ENCODE measurements around the gene UIMC1. TPM values are rescaled to one million over a fixed set of nuclear protein-coding genes. Genes with fewer than 3 reads are reported as not detected.

UIMC1 gene
- total RNA-seq, 4 donors from 2014 or later: 10.4 to 24.3 (median 20.2) TPM

DNA sequence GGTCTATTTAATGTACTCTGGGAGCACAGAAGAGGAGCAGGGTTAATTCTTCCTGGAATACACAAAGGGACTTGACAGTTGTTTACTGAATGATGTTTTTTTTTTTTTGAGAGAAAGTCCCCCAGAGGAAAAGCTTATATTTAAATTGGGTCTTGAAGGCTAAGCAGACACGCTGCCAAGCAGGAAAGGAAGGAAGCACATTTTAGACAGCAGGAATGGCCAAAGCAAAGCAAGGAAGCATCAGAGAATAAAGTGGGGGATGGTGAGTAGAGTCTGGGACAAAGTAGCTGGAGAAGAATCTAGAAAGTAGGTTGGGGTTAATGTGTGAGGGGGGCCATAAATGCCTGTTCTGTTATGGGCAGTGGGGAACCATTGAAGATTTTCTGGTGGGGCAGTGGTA is 37.4 kb upstream of the UIMC1 start:
- Histone ChIP-seq H3K27me3 (no peaks in the 10 kb centered on the region), H3K36me3 (peaks cover 0 to 64% of the 10 kb centered on the region in 2 donors), H3K27ac (no peak overlapping the region), H3K4me1 (no peaks in the 10 kb centered on the region), H3K9me3 (no peaks in the 10 kb centered on the region), H3K4me3 (no peak overlapping the region)
- in situ Hi-C loops (cut with MboI; ENCODE audit: low sequenced_read_pairs in 4 of 4) (no loop called here), intact Hi-C loops (cut with DNase I; ENCODE audit: low total_unique reads) (no loop called here)
- ATAC-seq: no peak
- no peak for TF ChIP-seq POLR2A (IDR thresholded peaks at IDR 0.05)
- TF ChIP-seq, protein P1, sequence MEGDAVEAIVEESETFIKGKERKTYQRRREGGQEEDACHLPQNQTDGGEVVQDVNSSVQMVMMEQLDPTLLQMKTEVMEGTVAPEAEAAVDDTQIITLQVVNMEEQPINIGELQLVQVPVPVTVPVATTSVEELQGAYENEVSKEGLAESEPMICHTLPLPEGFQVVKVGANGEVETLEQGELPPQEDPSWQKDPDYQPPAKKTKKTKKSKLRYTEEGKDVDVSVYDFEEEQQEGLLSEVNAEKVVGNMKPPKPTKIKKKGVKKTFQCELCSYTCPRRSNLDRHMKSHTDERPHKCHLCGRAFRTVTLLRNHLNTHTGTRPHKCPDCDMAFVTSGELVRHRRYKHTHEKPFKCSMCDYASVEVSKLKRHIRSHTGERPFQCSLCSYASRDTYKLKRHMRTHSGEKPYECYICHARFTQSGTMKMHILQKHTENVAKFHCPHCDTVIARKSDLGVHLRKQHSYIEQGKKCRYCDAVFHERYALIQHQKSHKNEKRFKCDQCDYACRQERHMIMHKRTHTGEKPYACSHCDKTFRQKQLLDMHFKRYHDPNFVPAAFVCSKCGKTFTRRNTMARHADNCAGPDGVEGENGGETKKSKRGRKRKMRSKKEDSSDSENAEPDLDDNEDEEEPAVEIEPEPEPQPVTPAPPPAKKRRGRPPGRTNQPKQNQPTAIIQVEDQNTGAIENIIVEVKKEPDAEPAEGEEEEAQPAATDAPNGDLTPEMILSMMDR (IDR thresholded peaks at IDR 0.05 in 4 of 5, conservative IDR thresholded peaks at IDR 0.05 in 1 of 5): no peak
- DNase-seq: no peak

DNA sequence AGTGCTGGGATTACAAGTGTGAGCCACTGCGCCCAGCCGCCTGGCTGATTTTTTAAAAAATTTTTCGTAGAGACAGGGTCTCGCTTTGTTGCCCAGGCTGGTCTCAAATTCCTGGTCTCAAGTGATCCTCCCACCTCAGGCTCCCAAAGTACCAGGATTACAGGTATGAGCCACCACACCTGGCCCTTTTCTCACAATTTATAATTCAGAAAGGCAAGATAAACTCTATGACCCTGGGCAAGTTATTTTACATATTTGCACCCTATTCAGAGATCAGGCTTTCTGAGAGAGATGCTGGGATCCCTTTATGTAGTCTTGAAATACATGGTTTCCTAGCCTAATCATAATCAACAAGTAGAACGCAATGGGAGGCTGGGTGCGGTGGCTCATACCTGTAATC is 36.5 kb upstream of the UIMC1 start:
- Histone ChIP-seq H3K4me1 (no peaks in the 10 kb centered on the region), H3K27me3 (no peaks in the 10 kb centered on the region), H3K27ac (no peak overlapping the region), H3K9me3 (no peaks in the 10 kb centered on the region), H3K36me3 (peaks cover 0 to 56% of the 10 kb centered on the region in 2 donors), H3K4me3 (no peak overlapping the region)
- in situ Hi-C loops (cut with MboI; ENCODE audit: low sequenced_read_pairs in 4 of 4): no loop called here
- DNase-seq: no peak
- intact Hi-C loops (cut with DNase I; ENCODE audit: low total_unique reads): no loop called here
- TF ChIP-seq, protein P1 (IDR thresholded peaks at IDR 0.05 in 4 of 5, conservative IDR thresholded peaks at IDR 0.05 in 1 of 5): no peak
- TF ChIP-seq POLR2A (IDR thresholded peaks at IDR 0.05): no peak
- ATAC-seq: no peak

GRCh38 chr5:177041936-177042335 is 35.4 kb upstream of the UIMC1 start:
- ATAC-seq: no peak
- in situ Hi-C loops (cut with MboI; ENCODE audit: low sequenced_read_pairs in 4 of 4): no loop called here
- H3K27ac ChIP-seq: no peak overlapping the region
- H3K27me3 ChIP-seq: no peaks in the 10 kb centered on the region
- no peak for DNase-seq
- no peaks in the 10 kb centered on the region for H3K9me3 ChIP-seq
- H3K4me1 ChIP-seq: no peaks in the 10 kb centered on the region
- H3K36me3 ChIP-seq: peaks cover 0 to 48% of the 10 kb centered on the region in 2 donors
- TF ChIP-seq, protein P1 (IDR thresholded peaks at IDR 0.05 in 4 of 5, conservative IDR thresholded peaks at IDR 0.05 in 1 of 5): no peak
- TF ChIP-seq POLR2A (IDR thresholded peaks at IDR 0.05): no peak
- H3K4me3 ChIP-seq: no peak overlapping the region
- intact Hi-C loops (cut with DNase I; ENCODE audit: low total_unique reads): no loop called here

GRCh38 chr5:177040814-177041420 is 34.3 kb upstream of the UIMC1 start:
- Histone ChIP-seq H3K27me3 (no peaks in the 10 kb centered on the region), H3K4me3 (no peak overlapping the region), H3K36me3 (peaks cover 0 to 42% of the 10 kb centered on the region in 2 donors), H3K4me1 (no peaks in the 10 kb centered on the region), H3K27ac (no peak overlapping the region), H3K9me3 (no peaks in the 10 kb centered on the region)
- intact Hi-C loops (cut with DNase I; ENCODE audit: low total_unique reads): no loop called here
- DNase-seq (no peak), ATAC-seq (no peak)
- in situ Hi-C loops (cut with MboI; ENCODE audit: low sequenced_read_pairs in 4 of 4): no loop called here
- TF ChIP-seq POLR2A (IDR thresholded peaks at IDR 0.05): no peak
- TF ChIP-seq, protein P1 (IDR thresholded peaks at IDR 0.05 in 4 of 5, conservative IDR thresholded peaks at IDR 0.05 in 1 of 5): no peak

GRCh38 chr5:177036921-177037320 is 30.3 kb upstream of the UIMC1 start:
- Histone ChIP-seq H3K27ac (no peak overlapping the region), H3K27me3 (no peaks in the 10 kb centered on the region), H3K36me3 (peaks cover 0 to 4% of the 10 kb centered on the region in 2 donors), H3K4me1 (no peaks in the 10 kb centered on the region), H3K4me3 (no peak overlapping the region), H3K9me3 (no peaks in the 10 kb centered on the region)
- intact Hi-C loops (cut with DNase I; ENCODE audit: low total_unique reads): no loop called here
- in situ Hi-C loops (cut with MboI; ENCODE audit: low sequenced_read_pairs in 4 of 4): no loop called here
- ATAC-seq (no peak), DNase-seq (no peak)
- TF ChIP-seq, protein P1 (IDR thresholded peaks at IDR 0.05 in 4 of 5, conservative IDR thresholded peaks at IDR 0.05 in 1 of 5): no peak
- TF ChIP-seq POLR2A (IDR thresholded peaks at IDR 0.05): no peak

Data from gastrocnemius medialis (tissue), 4 donors.